ENCODE measurements around the gene HM13. TPM values are rescaled to one million over a fixed set of nuclear protein-coding genes. Genes with fewer than 3 reads are reported as not detected.
"Not testable (repeated sequence)": the region's sequence is repeated elsewhere in the genome, so short reads cannot be mapped to it uniquely, and the experiment has no call there.

Gene HM13
- total and polyA plus RNA-seq, 2 of the 13 experiments (the other 11 are each of a cell fraction or from before 2014, with no cell fraction given) = 118 to 243 TPM

DNA sequence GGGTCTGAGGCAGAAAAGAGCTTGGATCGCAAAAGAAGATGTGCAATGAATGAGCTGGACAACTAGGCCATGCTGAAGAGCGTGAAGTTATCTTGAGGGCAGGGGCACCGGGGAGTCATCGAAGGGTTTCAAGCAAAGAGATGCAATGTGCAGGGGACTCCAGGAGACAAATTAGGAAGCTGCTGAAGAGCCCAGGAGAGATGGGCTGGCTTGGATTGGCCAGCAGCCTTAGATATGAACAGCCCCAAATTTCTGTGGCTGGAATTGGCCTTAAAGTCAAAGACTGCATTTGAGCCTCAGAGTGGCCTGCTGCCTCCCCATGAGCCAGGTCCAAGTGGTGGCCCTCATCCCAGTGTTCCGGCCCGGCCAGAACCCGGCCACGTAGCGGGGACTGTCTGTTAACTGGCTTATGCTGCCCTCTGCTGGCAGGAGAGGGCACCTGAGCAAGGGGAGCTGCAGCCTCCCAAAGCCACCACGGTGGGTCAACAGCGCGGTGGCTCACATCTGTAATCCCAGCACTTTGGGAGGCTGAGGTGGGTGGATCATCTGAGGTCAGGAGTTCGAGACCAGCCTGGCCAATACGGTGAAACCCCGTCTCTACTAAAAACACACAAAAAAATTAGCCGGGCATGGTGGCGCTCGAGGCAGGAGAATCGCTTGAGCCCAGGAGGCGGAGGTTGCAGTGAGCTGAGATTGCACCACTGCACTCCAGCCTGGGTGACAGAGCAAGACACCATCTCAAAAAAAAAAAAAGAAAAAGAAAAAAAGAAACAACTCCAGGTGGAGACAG lies 11.2 kb upstream of the HM13 start:
- BruUV-seq (replicated peaks); H3K4me2 ChIP-seq (ENCODE audit: low read depth, low read length); H3K79me2 ChIP-seq (ENCODE audit: insufficient read depth, low read length); in situ Hi-C loops (cut with HindIII; ENCODE audit: extremely low pct_ligation_motif_present, low pct_unique_long_range_greater_than_20kb); H4K20me1 ChIP-seq (ENCODE audit: insufficient read depth, low read length); H3K4me1 ChIP-seq (ENCODE audit: insufficient read depth, low read length); H3K9me3 ChIP-seq (ENCODE audit: low read length); H3K36me3 ChIP-seq (replicated peaks in 1 of 2; ENCODE audit: control insufficient read depth in 1 of 2, insufficient read depth in 2 of 2, low read length in 2 of 2); H3K27ac ChIP-seq (ENCODE audit: extremely low read length, insufficient read depth, low read length); H3K4me3 ChIP-seq (replicated peaks in 1 of 3; ENCODE audit: insufficient read depth in 1 of 3, low read depth in 2 of 3, low read length in 3 of 3); H2AFZ ChIP-seq (ENCODE audit: low read length); H3K9ac ChIP-seq (ENCODE audit: insufficient read depth, low read depth, low read length): not testable (repeated sequence)
- peaks cover 0 to 25% of the 10 kb centered on the region in 2 experiments; a peak in 2 of 5 replicates for H3K27me3 ChIP-seq (ENCODE audit: control insufficient read depth in 1 of 2, insufficient read depth in 2 of 2, low read length in 2 of 2)
- DNase-seq (ENCODE audit: low spot score) (peak; percentile 91), FAIRE-seq (peak; percentile 60), ATAC-seq (peak; percentile 99)
- CTCF ChIA-PET (ENCODE audit: low intra/inter-chr PET ratio, low total read pairs) = interaction anchor here (0.8 to 2.0 kb wide), 6 partner anchors 9 to 190 kb away, joined by 3 to 38 read pairs (median 8); no protein-coding TSS in a partner anchor
- POLR2A ChIA-PET = interaction anchor here (0.5 to 1.4 kb wide), 5 partner anchors 17 to 1554 kb away, joined by 3 to 5 read pairs (median 3); a partner anchor contains a TSS
- intact Hi-C loops (cut with micrococcal nuclease; ENCODE audit: unreplicated experiment) = loop anchor here (1.0 to 2.0 kb wide), 4 partner anchors 43 to 243 kb away; no protein-coding TSS in a partner anchor
- 16% methylated on average over 17 of the region's 20 CpGs for WGBS (ENCODE audit: low lambda C conversion rate)
- peak; percentile 64; the same call in 1 of the 2 replicates for TF ChIP-seq ZMAT3 (CRISPR knock-in tag; conservative IDR thresholded peaks at IDR 0.05)
- peak; percentile 24; the same call in 1 of the 2 replicates for TF ChIP-seq ZSCAN31 (CRISPR knock-in tag; IDR thresholded peaks at IDR 0.05; ENCODE audit: low read depth)
- TF ChIP-seq, protein P1, sequence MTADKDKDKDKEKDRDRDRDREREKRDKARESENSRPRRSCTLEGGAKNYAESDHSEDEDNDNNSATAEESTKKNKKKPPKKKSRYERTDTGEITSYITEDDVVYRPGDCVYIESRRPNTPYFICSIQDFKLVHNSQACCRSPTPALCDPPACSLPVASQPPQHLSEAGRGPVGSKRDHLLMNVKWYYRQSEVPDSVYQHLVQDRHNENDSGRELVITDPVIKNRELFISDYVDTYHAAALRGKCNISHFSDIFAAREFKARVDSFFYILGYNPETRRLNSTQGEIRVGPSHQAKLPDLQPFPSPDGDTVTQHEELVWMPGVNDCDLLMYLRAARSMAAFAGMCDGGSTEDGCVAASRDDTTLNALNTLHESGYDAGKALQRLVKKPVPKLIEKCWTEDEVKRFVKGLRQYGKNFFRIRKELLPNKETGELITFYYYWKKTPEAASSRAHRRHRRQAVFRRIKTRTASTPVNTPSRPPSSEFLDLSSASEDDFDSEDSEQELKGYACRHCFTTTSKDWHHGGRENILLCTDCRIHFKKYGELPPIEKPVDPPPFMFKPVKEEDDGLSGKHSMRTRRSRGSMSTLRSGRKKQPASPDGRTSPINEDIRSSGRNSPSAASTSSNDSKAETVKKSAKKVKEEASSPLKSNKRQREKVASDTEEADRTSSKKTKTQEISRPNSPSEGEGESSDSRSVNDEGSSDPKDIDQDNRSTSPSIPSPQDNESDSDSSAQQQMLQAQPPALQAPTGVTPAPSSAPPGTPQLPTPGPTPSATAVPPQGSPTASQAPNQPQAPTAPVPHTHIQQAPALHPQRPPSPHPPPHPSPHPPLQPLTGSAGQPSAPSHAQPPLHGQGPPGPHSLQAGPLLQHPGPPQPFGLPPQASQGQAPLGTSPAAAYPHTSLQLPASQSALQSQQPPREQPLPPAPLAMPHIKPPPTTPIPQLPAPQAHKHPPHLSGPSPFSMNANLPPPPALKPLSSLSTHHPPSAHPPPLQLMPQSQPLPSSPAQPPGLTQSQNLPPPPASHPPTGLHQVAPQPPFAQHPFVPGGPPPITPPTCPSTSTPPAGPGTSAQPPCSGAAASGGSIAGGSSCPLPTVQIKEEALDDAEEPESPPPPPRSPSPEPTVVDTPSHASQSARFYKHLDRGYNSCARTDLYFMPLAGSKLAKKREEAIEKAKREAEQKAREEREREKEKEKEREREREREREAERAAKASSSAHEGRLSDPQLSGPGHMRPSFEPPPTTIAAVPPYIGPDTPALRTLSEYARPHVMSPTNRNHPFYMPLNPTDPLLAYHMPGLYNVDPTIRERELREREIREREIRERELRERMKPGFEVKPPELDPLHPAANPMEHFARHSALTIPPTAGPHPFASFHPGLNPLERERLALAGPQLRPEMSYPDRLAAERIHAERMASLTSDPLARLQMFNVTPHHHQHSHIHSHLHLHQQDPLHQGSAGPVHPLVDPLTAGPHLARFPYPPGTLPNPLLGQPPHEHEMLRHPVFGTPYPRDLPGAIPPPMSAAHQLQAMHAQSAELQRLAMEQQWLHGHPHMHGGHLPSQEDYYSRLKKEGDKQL (CRISPR knock-in tag; IDR thresholded peaks at IDR 0.05; ENCODE audit: low read depth) = 0 out of 2 replicates have a peak, but pooled peaks have one; percentile 29
- TF ChIP-seq HDAC2 (CRISPR knock-in tag; IDR thresholded peaks at IDR 0.05) = peak; percentile 61; the same call in 1 of the 2 replicates
- TF ChIP-seq ARID5B (CRISPR knock-in tag; IDR thresholded peaks at IDR 0.05) = peak; percentile 71
- 0 out of 2 replicates have a peak, but pooled peaks have one; percentile 29 for TF ChIP-seq ZBTB38 (CRISPR knock-in tag; IDR thresholded peaks at IDR 0.05)
- peak; percentile 30; the same call in 1 of the 2 replicates for TF ChIP-seq SPEN (CRISPR knock-in tag; IDR thresholded peaks at IDR 0.05; ENCODE audit: low read depth)
- peak; percentile 20; the same call in 1 of the 2 replicates for TF ChIP-seq PHF21A (CRISPR knock-in tag; IDR thresholded peaks at IDR 0.05)

Measured in HepG2 (cell line).